Femur (tissue), 1 donor: ENCODE measurements around the gene CIAO2B.

ENCODE experiments used
- DNase-seq: peaks from one replicate; pipeline ENCODE4 v3.0.0-alpha.2; 2017

The CIAO2B gene

DNA sequence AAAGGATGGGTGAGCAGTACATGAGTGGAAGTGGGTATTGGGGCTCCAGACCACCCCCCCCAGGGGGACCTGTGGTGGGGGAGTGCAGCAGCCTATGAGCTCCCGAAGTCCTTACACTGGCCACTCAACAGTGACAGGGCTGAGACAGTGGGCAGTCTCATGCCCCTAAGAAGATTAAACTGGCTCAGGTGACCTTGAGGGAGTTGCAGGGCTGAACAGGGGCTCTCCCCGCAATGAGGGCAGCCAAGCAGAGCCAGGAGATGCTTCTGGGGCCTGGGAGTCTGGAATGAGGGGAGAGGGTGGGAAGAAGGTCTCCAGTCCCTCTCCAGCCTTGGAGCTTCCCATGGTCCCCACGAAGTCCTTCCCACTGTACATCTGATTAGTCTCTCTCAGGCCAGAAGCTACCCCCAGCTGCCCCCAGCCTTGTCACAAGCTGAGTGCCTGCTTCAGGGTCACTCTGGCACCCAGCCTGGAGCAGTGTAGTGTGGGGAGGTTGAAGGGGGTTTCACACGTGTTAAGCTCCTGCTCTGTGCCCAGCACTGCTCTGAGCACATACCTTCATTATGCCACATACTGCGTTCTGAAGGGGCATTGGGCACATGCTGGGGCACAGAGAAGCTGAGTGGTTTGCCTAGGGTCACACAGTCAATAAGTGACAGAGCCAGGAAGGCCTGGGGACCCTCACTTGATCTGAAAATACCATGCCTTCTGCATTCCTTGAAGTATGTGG lies 14.5 kb downstream of the CIAO2B start:
- DNase-seq = no peak

- DNase-seq = no peak
Observed at GRCh38 chr16:66918803-66919568, 15.2 kb downstream of the CIAO2B start, which contains the start of gene CDH16. CDH16 (minus strand) TSS chr16:66918885; CDS start chr16:66918065, 820 bp downstream.

DNA sequence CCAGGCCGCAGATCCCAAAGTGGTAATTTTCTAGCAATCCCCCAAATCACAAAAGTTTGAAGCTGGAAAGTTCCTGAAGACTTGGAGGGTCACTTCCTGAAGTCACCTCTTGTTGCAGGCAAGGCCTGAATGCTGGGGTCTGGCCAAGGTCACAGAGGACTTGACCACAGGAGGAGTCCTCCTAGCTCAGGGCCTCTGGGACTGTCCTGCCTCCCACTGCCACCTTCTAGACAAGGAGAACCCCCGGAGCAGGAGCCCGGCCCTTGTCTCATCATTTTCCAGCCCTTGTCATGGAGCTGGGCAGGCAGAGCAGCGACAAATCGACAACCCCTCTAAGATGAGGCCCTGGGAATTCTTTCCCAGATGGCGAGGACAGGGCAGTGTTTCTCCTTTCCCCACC lies 15.8 kb downstream of the CIAO2B start:
- no peak for DNase-seq

DNA sequence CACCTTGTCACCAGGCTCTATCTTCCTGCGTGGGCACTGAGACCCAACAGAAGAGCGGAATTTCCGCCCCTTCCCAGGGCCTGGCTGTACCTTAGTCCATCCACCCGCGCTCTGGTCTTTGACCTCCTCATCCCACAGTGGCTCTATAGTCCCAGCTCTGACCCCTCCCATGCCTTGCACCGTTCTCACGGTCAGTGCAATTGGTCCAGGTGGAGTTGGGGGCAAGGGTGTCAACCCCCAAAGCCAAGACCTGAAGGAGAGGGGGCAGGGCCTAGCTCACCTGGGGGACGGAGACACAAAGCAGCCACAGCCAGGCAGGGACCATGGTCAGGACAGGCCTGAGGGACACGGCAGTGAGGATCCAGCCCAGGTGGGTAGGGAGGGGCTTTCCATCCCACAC lies 16.5 kb downstream of the CIAO2B start:
- DNase-seq = no peak

- no peak for DNase-seq
Observed at GRCh38 chr16:66916518-66916917, 17.7 kb downstream of the CIAO2B start.

- DNase-seq = no peak
Observed at GRCh38 chr16:66915041-66915440, 19.2 kb downstream of the CIAO2B start.

DNA sequence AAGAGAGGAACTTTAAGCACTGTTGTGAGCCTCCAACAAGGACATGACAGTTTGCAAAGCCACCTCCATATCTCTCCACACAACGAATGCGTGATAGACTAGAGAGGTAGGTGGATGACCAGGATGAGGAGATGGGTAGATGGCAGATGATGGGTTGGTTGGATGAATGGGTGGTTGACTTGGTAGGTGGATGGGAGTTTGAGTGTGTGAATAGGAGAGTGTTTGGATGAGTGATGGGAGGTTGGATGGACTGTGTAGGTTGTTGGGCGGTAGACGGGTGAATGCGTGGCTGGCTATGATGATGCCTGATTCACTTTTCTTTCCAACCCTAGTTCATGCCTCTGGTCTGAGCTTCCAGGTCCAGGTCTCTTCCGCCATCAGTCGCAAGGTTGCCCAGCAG lies 19.7 kb downstream of the CIAO2B start:
- no peak for DNase-seq

GRCh38 chr16:66913711-66914110 lies 20.5 kb downstream of the CIAO2B start:
- no peak for DNase-seq

GRCh38 chr16:66913081-66913480 lies 21.1 kb downstream of the CIAO2B start:
- DNase-seq = no peak

GRCh38 chr16:66911801-66912200 lies 22.4 kb downstream of the CIAO2B start:
- DNase-seq = no peak

DNA sequence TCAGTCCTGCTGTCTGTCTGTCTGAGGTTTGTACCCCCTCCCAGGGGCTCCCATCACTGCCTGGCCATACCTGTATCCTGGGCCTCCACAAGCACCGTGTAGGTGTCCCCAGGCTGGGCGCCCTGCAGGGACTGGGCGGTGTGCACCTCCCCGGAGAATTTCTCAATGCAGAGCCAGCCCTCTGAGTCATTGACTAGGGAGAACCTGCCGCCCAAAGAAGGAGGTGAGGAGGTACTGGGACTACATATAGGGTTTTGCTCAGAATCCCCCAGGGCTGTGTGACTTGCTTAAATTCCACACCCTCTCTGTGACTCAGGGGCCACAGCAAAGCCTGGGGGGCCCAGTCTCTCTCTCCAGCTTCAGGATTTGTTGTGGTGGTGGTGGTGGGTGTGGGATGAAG lies 23.1 kb downstream of the CIAO2B start:
- no peak for DNase-seq

- DNase-seq = no peak
Observed at GRCh38 chr16:66910175-66910940, 23.8 kb downstream of the CIAO2B start.

- DNase-seq = no peak
Observed at GRCh38 chr16:66908762-66909559, 25.2 kb downstream of the CIAO2B start.

DNA sequence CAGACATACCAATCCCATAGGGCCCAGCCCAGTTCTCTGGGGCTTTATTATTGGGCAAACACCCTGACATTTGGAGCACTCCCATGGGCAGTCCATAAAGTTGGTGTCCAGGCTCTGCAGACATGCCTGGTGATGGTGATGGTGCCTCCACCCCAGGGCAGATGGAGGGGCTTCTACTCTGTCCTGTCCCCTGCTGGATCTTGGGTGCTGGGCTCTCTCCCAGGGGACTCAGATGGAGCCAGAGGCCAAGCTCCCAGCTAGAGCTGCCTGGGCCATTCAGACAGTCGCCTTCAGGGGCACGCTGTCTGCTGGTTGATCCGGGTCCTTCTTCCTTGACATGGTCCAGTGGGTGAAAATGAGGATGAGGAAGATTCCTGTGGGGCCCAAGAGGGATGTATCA lies 26.1 kb downstream of the CIAO2B start:
- no peak for DNase-seq

GRCh38 chr16:66906916-66907836 lies 27.0 kb downstream of the CIAO2B start:
- DNase-seq = no peak

GRCh38 chr16:66905633-66906539 lies 28.3 kb downstream of the CIAO2B start:
- DNase-seq = no peak

- no peak for DNase-seq
Observed at GRCh38 chr16:66904846-66905632, 29.2 kb downstream of the CIAO2B start.

DNA sequence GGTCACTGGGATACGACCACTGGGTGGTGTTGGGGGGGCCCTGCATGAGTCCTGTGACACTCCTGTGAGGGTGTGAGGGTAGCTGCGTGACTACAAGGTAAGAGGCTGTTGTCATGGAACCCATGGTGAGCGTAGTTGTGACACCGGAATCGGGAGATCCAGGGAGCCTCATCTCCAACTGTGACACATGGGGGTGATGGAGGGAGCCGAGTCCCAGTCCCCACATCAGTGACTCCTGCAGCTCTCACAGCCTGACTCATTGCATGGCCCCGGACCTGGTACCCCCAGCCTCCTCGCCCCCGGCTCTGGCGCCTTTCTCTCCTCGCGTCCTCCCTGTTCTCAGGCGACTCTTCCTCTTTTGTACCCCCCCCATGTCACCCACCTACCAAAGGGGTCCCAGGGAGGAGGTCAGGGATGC lies 29.8 kb downstream of the CIAO2B start:
- no peak for DNase-seq
